CD14-positive monocyte (primary cell): Measurements from ENCODE around the gene DZIP1. TPM values are rescaled to one million over a fixed set of nuclear protein-coding genes. Genes with fewer than 3 reads are reported as not detected.

Source experiments
- DNase-seq, 3 donors: peaks; one replicate each; pipeline ENCODE4 v3.0.0-alpha.2; 2011 to 2022
- H2AFZ ChIP-seq: 2 replicates; pipeline ENCODE4 v1.6.0; 2012; ENCODE audit warnings: mild to moderate bottlenecking, low read depth, low read length, inconsistent platforms; ENCODE audit not compliant: insufficient read depth, poor library complexity, severe bottlenecking
- H3K27ac ChIP-seq, 2 donors: 1 replicate in 1 of 2; 2 replicates in 1 of 2; pipeline ENCODE4 v1.5.1; 2012 to 2013; ENCODE audit warnings: low read length in 2 of 2, control low read depth in 1 of 2, inconsistent platforms in 1 of 2, low read depth in 1 of 2, mild to moderate bottlenecking in 1 of 2
- H3K27me3 ChIP-seq, 2 donors: one replicate each; pipeline versions ENCODE4 v1.6.0 to v1.6.1; 2011 to 2013; ENCODE audit warnings: low read length in 2 of 2; ENCODE audit not compliant: control insufficient read depth in 2 of 2, insufficient read depth in 2 of 2
- H3K36me3 ChIP-seq, 2 donors: replicated peaks in 1 of 2; 1 replicate in 1 of 2; 2 replicates in 1 of 2; pipeline versions ENCODE4 v1.5.1 to v1.6.1; 2012 to 2013; ENCODE audit warnings: low read length in 2 of 2, control low read depth in 1 of 2, inconsistent platforms in 1 of 2, mild to moderate bottlenecking in 1 of 2; ENCODE audit not compliant: insufficient read depth in 2 of 2, control insufficient read depth in 1 of 2
- H3K4me1 ChIP-seq, 2 donors: 1 replicate in 1 of 2; 2 replicates in 1 of 2; pipeline versions ENCODE4 v1.5.1 to v1.6.1; 2012 to 2013; ENCODE audit warnings: low read length in 2 of 2, control low read depth in 1 of 2, inconsistent platforms in 1 of 2, mild to moderate bottlenecking in 1 of 2, moderate library complexity in 1 of 2; ENCODE audit not compliant: insufficient read depth in 2 of 2, control insufficient read depth in 1 of 2
- H3K4me2 ChIP-seq: replicated peaks from 2 replicates; pipeline ENCODE3; 2012; ENCODE audit warnings: low read length, moderate library complexity, mild to moderate bottlenecking; ENCODE audit not compliant: poor library complexity, severe bottlenecking; ENCODE audit errors: extremely low read depth
- H3K4me3 ChIP-seq, 3 experiments: fragments of 200-600 bp in 1 of 3; sonication (generic) in 1 of 3; replicated peaks in 1 of 3; 1 replicate in 2 of 3; 2 replicates in 1 of 3; pipeline ENCODE4 v1.5.1; 2011 to 2013; ENCODE audit warnings: low read length in 3 of 3, mild to moderate bottlenecking in 3 of 3, control low read depth in 2 of 3, low read depth in 2 of 3, inconsistent platforms in 1 of 3, moderate library complexity in 1 of 3
- H3K79me2 ChIP-seq: 2 replicates; pipeline ENCODE4 v1.6.0; 2012; ENCODE audit warnings: mild to moderate bottlenecking, control low read depth, inconsistent platforms, low read length, moderate library complexity; ENCODE audit not compliant: insufficient read depth
- H3K9ac ChIP-seq: 2 replicates; pipeline ENCODE4 v1.6.0; 2017; ENCODE audit warnings: low read length, mild to moderate bottlenecking; ENCODE audit not compliant: insufficient read depth, poor library complexity, severe bottlenecking
- H3K9me3 ChIP-seq, 2 donors: replicated peaks in 1 of 2; 1 replicate in 1 of 2; 2 replicates in 1 of 2; pipeline versions ENCODE4 v1.5.1 to v1.6.1; 2012 to 2013; ENCODE audit warnings: low read length in 2 of 2, control low read depth in 1 of 2; ENCODE audit not compliant: control insufficient read depth in 1 of 2, insufficient read depth in 1 of 2
- H4K20me1 ChIP-seq: 2 replicates; pipeline ENCODE4 v1.6.0; 2012; ENCODE audit warnings: mild to moderate bottlenecking, low read length, control low read depth, moderate library complexity; ENCODE audit not compliant: insufficient read depth
- H3K27ac Mint-ChIP-seq, 7 donors: one replicate each; pipeline ENCODE4 v1.8.0; 2020; ENCODE audit warnings: mild to moderate bottlenecking in 7 of 7, mixed read lengths in 7 of 7, moderate library complexity in 6 of 7, inconsistent platforms in 2 of 7
- H3K27me3 Mint-ChIP-seq, 3 donors: one replicate each; pipeline ENCODE4 v1.8.0; 2021 to 2022; ENCODE audit warnings: low read depth in 3 of 3, mild to moderate bottlenecking in 3 of 3, mixed read lengths in 3 of 3, moderate library complexity in 3 of 3, inconsistent platforms in 1 of 3
- H3K36me3 Mint-ChIP-seq, 2 donors: one replicate each; pipeline ENCODE4 v1.8.0; 2020; ENCODE audit warnings: mixed read lengths in 2 of 2, inconsistent platforms in 1 of 2, mild to moderate bottlenecking in 1 of 2
- H3K4me1 Mint-ChIP-seq: one replicate; pipeline ENCODE4 v1.8.0; 2020; ENCODE audit warnings: mild to moderate bottlenecking, mixed read lengths
- H3K4me3 Mint-ChIP-seq, 2 donors: one replicate each; pipeline ENCODE4 v1.8.0; 2020; ENCODE audit warnings: mild to moderate bottlenecking in 2 of 2, mixed read lengths in 2 of 2, moderate library complexity in 1 of 2
- H3K9me3 Mint-ChIP-seq, 7 donors: one replicate each; pipeline ENCODE4 v1.8.0; 2020 to 2022; ENCODE audit warnings: mixed read lengths in 7 of 7, mild to moderate bottlenecking in 6 of 7, moderate library complexity in 6 of 7, inconsistent platforms in 2 of 7
- CTCF ChIP-seq: fragments of 200-600 bp; IDR thresholded peaks from one replicate; pipeline ENCODE4 v1.8.0; 2022; ENCODE audit warnings: antibody characterized with exemption, mild to moderate bottlenecking
- WGBS: methylation state at CpG from one replicate; pipeline ENCODE4 v1.1.5; 2013; ENCODE audit warnings: missing lambda C conversion rate; ENCODE audit not compliant: insufficient coverage; 5-methylcytosine and 5-hydroxymethylcytosine counted together
- intact Hi-C, 2 donors: fragments of 100-400 bp; cut with micrococcal nuclease; formaldehyde crosslinking; loops; one replicate each; pipeline versions ENCODE4 v1.15.0 to v1.15.1; 2023
- polyA plus RNA-seq, 3 donors: library from polyadenylated mRNA; depleted of rRNA in 1 of 3; unstranded in 2 of 3; stranded (reverse) in 1 of 3; fragments of 300-500 nt in 2 of 3; fragments of >200 nt in 1 of 3; fragmentation: Illumina TruSeq in 2 of 3; gene quantifications; 1 replicate in 2 of 3; 2 replicates in 1 of 3; pipeline ENCODE4 v1.2.3, GENCODE V29; 2012 to 2021

The DZIP1 gene
- polyA plus RNA-seq, 3 donors, result not detected

- H3K9ac ChIP-seq, result no peak overlapping the region
- no peak for TF ChIP-seq CTCF
- peaks cover 2% of the 10 kb centered on the region for H3K4me1 Mint-ChIP-seq
Observed at GRCh38 chr13:95603887-95604555, 40.5 kb downstream of the DZIP1 start.

GRCh38 chr13:95601906-95602305 lies 42.6 kb downstream of the DZIP1 start:
- Histone ChIP-seq H3K4me3 (no peak overlapping the region), H3K4me1 (peaks cover 4 to 7% of the 10 kb centered on the region in 2 donors), H3K9ac (no peak overlapping the region), H2AFZ (no peak overlapping the region), H3K9me3 (peaks cover 0 to 6% of the 10 kb centered on the region in 2 donors), H3K36me3 (no peaks in the 10 kb centered on the region), H3K4me2 (no peak overlapping the region), H3K79me2 (no peaks in the 10 kb centered on the region), H4K20me1 (no peaks in the 10 kb centered on the region), H3K27me3 (no peaks in the 10 kb centered on the region), H3K27ac (no peak overlapping the region)
- WGBS, result 93% methylated on average over 6 of the region's 6 CpGs
- Mint-ChIP-seq H3K27ac (peak overlapping the region in 1 of 7 donors; percentile 4), H3K4me1 (peaks cover 2% of the 10 kb centered on the region), H3K27me3 (peaks cover 1 to 5% (median 2%) of the 10 kb centered on the region in 3 donors), H3K9me3 (peaks cover 0 to 8% (median 2%) of the 10 kb centered on the region in 7 donors), H3K36me3 (no peaks in the 10 kb centered on the region), H3K4me3 (no peak overlapping the region)
- no peak for TF ChIP-seq CTCF
- intact Hi-C loops, result no loop called here
- DNase-seq, result no peak

More at GRCh38 chr13:95603887-95604555, 40.5 kb downstream of the DZIP1 start:
- Histone ChIP-seq H4K20me1 (no peaks in the 10 kb centered on the region), H3K36me3 (no peaks in the 10 kb centered on the region), H2AFZ (no peak overlapping the region), H3K27me3 (no peaks in the 10 kb centered on the region), H3K4me3 (no peak overlapping the region), H3K27ac (no peak overlapping the region), H3K4me2 (no peak overlapping the region), H3K79me2 (no peaks in the 10 kb centered on the region), H3K9me3 (peaks cover 0 to 6% of the 10 kb centered on the region in 2 donors), H3K4me1 (peaks cover 4 to 7% of the 10 kb centered on the region in 2 donors)
- 56% methylated on average over 4 of the region's 12 CpGs for WGBS
- H3K27me3 Mint-ChIP-seq, result peaks cover 1 to 4% (median 2%) of the 10 kb centered on the region in 3 donors
- H3K4me3 Mint-ChIP-seq, result no peak overlapping the region
- DNase-seq, result peak; percentile 5 to 32 (median 16)
- intact Hi-C loops, result no loop called here
- no peaks in the 10 kb centered on the region for H3K36me3 Mint-ChIP-seq
- peak overlapping the region in 2 of 7 donors; percentile 1 to 8 for H3K27ac Mint-ChIP-seq
- H3K9me3 Mint-ChIP-seq, result peaks cover 0 to 8% (median 2%) of the 10 kb centered on the region in 7 donors
